ENCODE results near the gene AFAP1.

Gene AFAP1

GRCh38 chr4:7733201-7733600, 206.5 kb downstream of the AFAP1 start:
- H3K18ac ChIP-seq (ENCODE audit: low read length) = no peak overlapping the region
- no peaks in the 10 kb centered on the region for H3K27me3 ChIP-seq (ENCODE audit: insufficient read depth, low read length)
- H3K4me1 ChIP-seq (ENCODE audit: control insufficient read depth in 1 of 2, insufficient read depth in 2 of 2, low read length in 2 of 2) = no peaks in the 10 kb centered on the region
- H3K4me2 ChIP-seq (ENCODE audit: low read length) = no peak overlapping the region
- no peak overlapping the region for H3K9ac ChIP-seq (ENCODE audit: low read length)
- no peak overlapping the region for H2BK120ac ChIP-seq (ENCODE audit: insufficient read depth, low read length, poor library complexity)
- no peaks in the 10 kb centered on the region for H3K79me2 ChIP-seq (ENCODE audit: control insufficient read depth, insufficient read depth, low read length, poor library complexity)
- no peak overlapping the region for H4K8ac ChIP-seq (ENCODE audit: low read depth, low read length)
- H3K79me1 ChIP-seq (ENCODE audit: low read length) = no peaks in the 10 kb centered on the region
- H2BK12ac ChIP-seq (ENCODE audit: low read length) = no peak overlapping the region
- H3K4ac ChIP-seq (ENCODE audit: low read depth, low read length) = no peak overlapping the region
- no peak overlapping the region for H3K27ac ChIP-seq (ENCODE audit: low read depth, low read length)
- H3K9me3 ChIP-seq (ENCODE audit: insufficient read depth, low read depth, low read length) = peaks cover 4% of the 10 kb centered on the region
- no peak overlapping the region for H3K14ac ChIP-seq (ENCODE audit: low read length)
- no CpG with 5 or more reads among the region's 17 CpGs for WGBS (ENCODE audit: extremely low coverage, insufficient coverage, insufficient read length)
- no peaks in the 10 kb centered on the region for H3K36me3 ChIP-seq (ENCODE audit: control insufficient read depth in 1 of 2, insufficient read depth in 2 of 2, low read length in 2 of 2)
- no peak overlapping the region for H3K23ac ChIP-seq (ENCODE audit: low read length)
- H4K12ac ChIP-seq (ENCODE audit: low read depth, low read length) = no peak overlapping the region
- DNase-seq = peak in 1 of 2 donors; percentile 49
- H2AFZ ChIP-seq (ENCODE audit: insufficient read depth, low read length, poor library complexity) = no peak overlapping the region
- H2AK5ac ChIP-seq (ENCODE audit: low read length) = no peak overlapping the region
- no peak overlapping the region for H2BK5ac ChIP-seq (ENCODE audit: low read depth, low read length, poor library complexity)
- no peak overlapping the region for H4K91ac ChIP-seq (ENCODE audit: low read depth, low read length)
- no peak overlapping the region for H3K4me3 ChIP-seq (ENCODE audit: low read depth, low read length)

- H3K36me3 ChIP-seq (ENCODE audit: control insufficient read depth in 1 of 2, insufficient read depth in 2 of 2, low read length in 2 of 2) = no peaks in the 10 kb centered on the region
- H2BK12ac ChIP-seq (ENCODE audit: low read length) = no peak overlapping the region
- H3K4me1 ChIP-seq (ENCODE audit: control insufficient read depth in 1 of 2, insufficient read depth in 2 of 2, low read length in 2 of 2) = no peaks in the 10 kb centered on the region
- no peak overlapping the region for H4K12ac ChIP-seq (ENCODE audit: low read depth, low read length)
- no peaks in the 10 kb centered on the region for H3K9me3 ChIP-seq (ENCODE audit: insufficient read depth, low read depth, low read length)
- no peak for DNase-seq
- no peak overlapping the region for H2AFZ ChIP-seq (ENCODE audit: insufficient read depth, low read length, poor library complexity)
- H4K91ac ChIP-seq (ENCODE audit: low read depth, low read length) = no peak overlapping the region
- H2AK5ac ChIP-seq (ENCODE audit: low read length) = no peak overlapping the region
- H3K4me2 ChIP-seq (ENCODE audit: low read length) = no peak overlapping the region
- H3K23ac ChIP-seq (ENCODE audit: low read length) = no peak overlapping the region
- WGBS (ENCODE audit: extremely low coverage, insufficient coverage, insufficient read length) = no CpG with 5 or more reads among the region's 9 CpGs
- no peak overlapping the region for H2BK120ac ChIP-seq (ENCODE audit: insufficient read depth, low read length, poor library complexity)
- no peak overlapping the region for H3K14ac ChIP-seq (ENCODE audit: low read length)
- H3K79me2 ChIP-seq (ENCODE audit: control insufficient read depth, insufficient read depth, low read length, poor library complexity) = no peaks in the 10 kb centered on the region
- no peak overlapping the region for H3K4ac ChIP-seq (ENCODE audit: low read depth, low read length)
- no peak overlapping the region for H2BK5ac ChIP-seq (ENCODE audit: low read depth, low read length, poor library complexity)
- no peak overlapping the region for H3K9ac ChIP-seq (ENCODE audit: low read length)
- H4K8ac ChIP-seq (ENCODE audit: low read depth, low read length) = no peak overlapping the region
- no peaks in the 10 kb centered on the region for H3K79me1 ChIP-seq (ENCODE audit: low read length)
- no peaks in the 10 kb centered on the region for H3K27me3 ChIP-seq (ENCODE audit: insufficient read depth, low read length)
- no peak overlapping the region for H3K4me3 ChIP-seq (ENCODE audit: low read depth, low read length)
- H3K27ac ChIP-seq (ENCODE audit: low read depth, low read length) = no peak overlapping the region
- no peak overlapping the region for H3K18ac ChIP-seq (ENCODE audit: low read length)
These were observed 207.4 kb downstream of the AFAP1 start for GRCh38 chr4:7732263-7732662.

GRCh38 chr4:7731437-7731836, 208.2 kb downstream of the AFAP1 start:
- no peak overlapping the region for H2AFZ ChIP-seq (ENCODE audit: insufficient read depth, low read length, poor library complexity)
- H3K4me3 ChIP-seq (ENCODE audit: low read depth, low read length) = no peak overlapping the region
- H3K9ac ChIP-seq (ENCODE audit: low read length) = no peak overlapping the region
- no peak overlapping the region for H3K14ac ChIP-seq (ENCODE audit: low read length)
- no peak for DNase-seq
- no peaks in the 10 kb centered on the region for H3K27me3 ChIP-seq (ENCODE audit: insufficient read depth, low read length)
- H4K8ac ChIP-seq (ENCODE audit: low read depth, low read length) = no peak overlapping the region
- H2AK5ac ChIP-seq (ENCODE audit: low read length) = no peak overlapping the region
- H3K27ac ChIP-seq (ENCODE audit: low read depth, low read length) = no peak overlapping the region
- H4K91ac ChIP-seq (ENCODE audit: low read depth, low read length) = no peak overlapping the region
- H4K12ac ChIP-seq (ENCODE audit: low read depth, low read length) = no peak overlapping the region
- H3K4ac ChIP-seq (ENCODE audit: low read depth, low read length) = no peak overlapping the region
- WGBS (ENCODE audit: extremely low coverage, insufficient coverage, insufficient read length) = no CpG with 5 or more reads among the region's 4 CpGs
- no peak overlapping the region for H2BK120ac ChIP-seq (ENCODE audit: insufficient read depth, low read length, poor library complexity)
- H3K36me3 ChIP-seq (ENCODE audit: control insufficient read depth in 1 of 2, insufficient read depth in 2 of 2, low read length in 2 of 2) = no peaks in the 10 kb centered on the region
- H3K4me2 ChIP-seq (ENCODE audit: low read length) = no peak overlapping the region
- H3K79me2 ChIP-seq (ENCODE audit: control insufficient read depth, insufficient read depth, low read length, poor library complexity) = no peaks in the 10 kb centered on the region
- H3K23ac ChIP-seq (ENCODE audit: low read length) = no peak overlapping the region
- H2BK12ac ChIP-seq (ENCODE audit: low read length) = no peak overlapping the region
- H3K79me1 ChIP-seq (ENCODE audit: low read length) = no peaks in the 10 kb centered on the region
- H3K4me1 ChIP-seq (ENCODE audit: control insufficient read depth in 1 of 2, insufficient read depth in 2 of 2, low read length in 2 of 2) = no peaks in the 10 kb centered on the region
- H2BK5ac ChIP-seq (ENCODE audit: low read depth, low read length, poor library complexity) = no peak overlapping the region
- no peak overlapping the region for H3K18ac ChIP-seq (ENCODE audit: low read length)
- H3K9me3 ChIP-seq (ENCODE audit: insufficient read depth, low read depth, low read length) = no peaks in the 10 kb centered on the region

GRCh38 chr4:7727749-7728148, 211.9 kb downstream of the AFAP1 start:
- Histone ChIP-seq H3K9me3 (ENCODE audit: insufficient read depth, low read depth, low read length) (peaks cover 10% of the 10 kb centered on the region), H3K27me3 (ENCODE audit: insufficient read depth, low read length) (no peaks in the 10 kb centered on the region), H3K27ac (ENCODE audit: low read depth, low read length) (no peak overlapping the region), H4K8ac (ENCODE audit: low read depth, low read length) (no peak overlapping the region), H2BK5ac (ENCODE audit: low read depth, low read length, poor library complexity) (no peak overlapping the region), H3K36me3 (ENCODE audit: control insufficient read depth in 1 of 2, insufficient read depth in 2 of 2, low read length in 2 of 2) (no peaks in the 10 kb centered on the region), H3K4me2 (ENCODE audit: low read length) (no peak overlapping the region), H2BK12ac (ENCODE audit: low read length) (no peak overlapping the region), H3K23ac (ENCODE audit: low read length) (no peak overlapping the region), H2AFZ (ENCODE audit: insufficient read depth, low read length, poor library complexity) (no peak overlapping the region), H3K79me2 (ENCODE audit: control insufficient read depth, insufficient read depth, low read length, poor library complexity) (no peaks in the 10 kb centered on the region), H3K79me1 (ENCODE audit: low read length) (no peaks in the 10 kb centered on the region), H3K9ac (ENCODE audit: low read length) (no peak overlapping the region), H2BK120ac (ENCODE audit: insufficient read depth, low read length, poor library complexity) (no peak overlapping the region), H3K18ac (ENCODE audit: low read length) (no peak overlapping the region), H3K14ac (ENCODE audit: low read length) (no peak overlapping the region), H3K4ac (ENCODE audit: low read depth, low read length) (no peak overlapping the region), H4K91ac (ENCODE audit: low read depth, low read length) (no peak overlapping the region), H2AK5ac (ENCODE audit: low read length) (no peak overlapping the region), H3K4me1 (ENCODE audit: control insufficient read depth in 1 of 2, insufficient read depth in 2 of 2, low read length in 2 of 2) (no peaks in the 10 kb centered on the region), H3K4me3 (ENCODE audit: low read depth, low read length) (no peak overlapping the region), H4K12ac (ENCODE audit: low read depth, low read length) (no peak overlapping the region)
- no peak for DNase-seq
- no CpG with 5 or more reads among the region's 1 CpG for WGBS (ENCODE audit: extremely low coverage, insufficient coverage, insufficient read length)
